ENCODE data around the gene SAP30L. TPM values are rescaled to one million over a fixed set of nuclear protein-coding genes. Genes with fewer than 3 reads are reported as not detected.

SAP30L gene
- total RNA-seq, 1 experiment from 2014 or later: 45.9 TPM

DNA sequence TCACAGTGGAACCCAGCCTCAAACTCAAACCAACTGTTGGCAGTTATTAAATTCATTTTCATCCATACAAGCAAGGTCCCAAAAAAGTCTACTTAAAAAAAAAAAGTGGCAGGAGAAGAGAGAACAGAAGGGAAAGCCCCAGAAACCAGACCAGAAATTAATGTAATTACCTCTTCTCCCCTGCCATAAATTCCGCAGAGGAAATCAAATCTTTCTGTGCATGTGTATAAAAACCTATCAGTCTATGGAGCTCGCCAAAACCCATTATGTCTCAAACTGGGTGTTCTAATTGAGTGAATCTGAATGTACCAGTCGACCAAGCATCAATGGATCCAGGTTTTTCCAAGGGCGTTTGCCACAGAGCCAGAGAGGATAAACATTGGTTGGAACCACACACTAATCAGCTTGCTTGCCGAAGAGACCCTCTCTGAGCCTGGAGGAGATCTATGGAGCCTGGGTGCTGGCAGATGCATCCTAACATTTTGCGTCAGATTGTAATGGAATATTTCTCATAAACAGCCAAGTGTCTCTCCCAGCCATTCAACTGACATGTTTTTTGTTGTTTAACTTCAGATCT is 40.1 kb downstream of the SAP30L start:
- BruUV-seq (replicated peaks): no TSS peak
- Mint-ChIP-seq H3K9me3 (ENCODE audit: unreplicated experiment) (no peaks in the 10 kb centered on the region), H3K27ac (ENCODE audit: low read depth, unreplicated experiment) (no peak overlapping the region)

DNA sequence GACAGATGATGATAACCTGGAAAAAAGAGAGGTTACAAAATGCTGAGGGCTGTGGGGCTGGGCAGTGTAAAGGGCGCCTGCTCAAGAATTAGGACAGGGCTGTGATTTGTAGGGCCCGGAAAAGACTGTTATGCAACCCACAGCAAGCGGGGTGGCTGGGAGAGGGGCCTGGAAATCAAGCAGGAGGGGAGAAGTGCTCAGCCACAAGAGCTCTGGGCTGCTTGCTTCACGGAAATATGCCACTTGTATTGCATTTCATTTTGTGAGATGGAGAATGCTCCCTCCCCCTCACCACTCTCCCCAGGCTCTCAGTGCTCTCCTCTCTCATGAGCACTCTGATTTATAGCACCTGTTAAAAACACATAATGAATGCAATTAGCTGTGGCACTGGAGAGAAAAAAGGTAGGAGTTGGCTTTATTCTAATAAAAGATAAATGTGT is 40.6 kb downstream of the SAP30L start:
- H3K27ac Mint-ChIP-seq (ENCODE audit: low read depth, unreplicated experiment): no peak overlapping the region
- POLR2A ChIA-PET: interaction anchor here (0.9 kb wide), 2 partner anchors 27 to 323 kb away, joined by 3 to 4 read pairs; no protein-coding TSS in a partner anchor
- no peaks in the 10 kb centered on the region for H3K36me3 Mint-ChIP-seq (ENCODE audit: insufficient read depth, unreplicated experiment)
- H3K4me3 Mint-ChIP-seq (ENCODE audit: unreplicated experiment): no peak overlapping the region
- CTCF ChIA-PET: interaction anchor here (0.7 to 4.9 kb wide), 5 partner anchors 17 to 155 kb away, joined by 3 to 35 read pairs (median 10); no protein-coding TSS in a partner anchor
- H3K27me3 Mint-ChIP-seq (ENCODE audit: insufficient read depth, unreplicated experiment): peaks cover 97% of the 10 kb centered on the region
- BruUV-seq (replicated peaks): no TSS peak
- no peaks in the 10 kb centered on the region for H3K9me3 Mint-ChIP-seq (ENCODE audit: unreplicated experiment)
- intact Hi-C loops (cut with micrococcal nuclease): no loop called here
- no peak for DNase-seq (ENCODE audit: unreplicated experiment)
- no peak for TF ChIP-seq CTCF (IDR thresholded peaks at IDR 0.05; ENCODE audit: unreplicated experiment)
- no peaks in the 10 kb centered on the region for H3K4me1 Mint-ChIP-seq (ENCODE audit: insufficient read depth, unreplicated experiment)

More for the DNA sequence above, 40.1 kb downstream of the SAP30L start:
- no peak for TF ChIP-seq CTCF (IDR thresholded peaks at IDR 0.05; ENCODE audit: unreplicated experiment)
- POLR2A ChIA-PET: interaction anchor here (0.9 kb wide), 2 partner anchors 28 to 323 kb away, joined by 3 to 4 read pairs; no protein-coding TSS in a partner anchor
- no peaks in the 10 kb centered on the region for H3K4me1 Mint-ChIP-seq (ENCODE audit: insufficient read depth, unreplicated experiment)
- H3K36me3 Mint-ChIP-seq (ENCODE audit: insufficient read depth, unreplicated experiment): no peaks in the 10 kb centered on the region
- no peak for DNase-seq (ENCODE audit: unreplicated experiment)
- CTCF ChIA-PET: interaction anchor here (0.7 to 4.9 kb wide), 4 partner anchors 17 to 156 kb away, joined by 3 to 35 read pairs (median 16); no protein-coding TSS in a partner anchor
- H3K4me3 Mint-ChIP-seq (ENCODE audit: unreplicated experiment): no peak overlapping the region
- intact Hi-C loops (cut with micrococcal nuclease): no loop called here
- peaks cover 100% of the 10 kb centered on the region for H3K27me3 Mint-ChIP-seq (ENCODE audit: insufficient read depth, unreplicated experiment)

DNA sequence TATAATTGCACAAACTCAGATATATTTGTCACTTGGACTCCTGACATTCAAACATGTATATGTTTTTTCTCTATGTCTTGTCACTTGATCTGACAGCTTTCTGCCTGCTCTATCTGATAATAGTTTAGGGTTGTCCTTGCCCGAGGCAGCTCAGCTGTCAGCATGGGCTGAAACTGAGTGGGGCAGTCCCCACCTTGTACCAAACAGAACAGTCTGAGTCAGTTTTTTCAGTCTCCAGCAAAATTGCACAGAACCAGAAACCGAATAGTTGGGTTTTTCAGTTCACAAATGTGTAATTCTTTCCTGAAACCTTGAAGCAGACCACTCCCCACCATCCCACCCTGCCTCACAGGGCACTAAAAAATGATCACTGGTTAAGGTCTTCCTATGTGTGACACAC is 41.7 kb downstream of the SAP30L start:
- Mint-ChIP-seq H3K27me3 (ENCODE audit: insufficient read depth, unreplicated experiment) (peaks cover 86% of the 10 kb centered on the region), H3K4me1 (ENCODE audit: insufficient read depth, unreplicated experiment) (no peaks in the 10 kb centered on the region), H3K4me3 (ENCODE audit: unreplicated experiment) (no peak overlapping the region), H3K9me3 (ENCODE audit: unreplicated experiment) (no peaks in the 10 kb centered on the region), H3K36me3 (ENCODE audit: insufficient read depth, unreplicated experiment) (no peaks in the 10 kb centered on the region), H3K27ac (ENCODE audit: low read depth, unreplicated experiment) (no peak overlapping the region)
- CTCF ChIA-PET: interaction anchor here (0.6 to 4.9 kb wide), 6 partner anchors 20 to 414 kb away, joined by 3 to 35 read pairs (median 6); no protein-coding TSS in a partner anchor
- intact Hi-C loops (cut with micrococcal nuclease): no loop called here
- no peak for TF ChIP-seq CTCF (IDR thresholded peaks at IDR 0.05; ENCODE audit: unreplicated experiment)
- no peak for DNase-seq (ENCODE audit: unreplicated experiment)
- POLR2A ChIA-PET: interaction anchor here (0.6 kb wide), 1 partner anchor 337 kb away, joined by 3 read pairs; no protein-coding TSS in a partner anchor
- no TSS peak for BruUV-seq (replicated peaks)

DNA sequence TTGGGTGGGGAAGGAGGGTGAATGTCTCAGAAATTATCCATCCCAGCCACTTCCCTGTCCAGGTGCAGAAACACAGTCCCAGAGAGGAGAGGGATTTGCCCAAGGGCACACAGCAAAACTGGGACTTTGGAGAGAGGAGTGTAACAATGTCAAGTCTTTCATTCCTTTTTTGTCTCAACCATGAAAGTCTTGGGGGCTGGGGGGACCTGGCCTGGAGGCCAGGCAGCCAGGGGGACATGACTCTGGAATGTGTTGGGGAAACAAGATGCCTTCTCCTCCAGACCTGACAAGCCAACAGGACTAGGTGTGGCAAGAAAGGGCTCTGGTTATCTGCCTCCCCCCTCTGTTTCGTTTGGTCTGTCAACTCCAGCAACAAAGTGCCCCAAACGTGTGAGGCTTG is 46.1 kb downstream of the SAP30L start:
- Mint-ChIP-seq H3K27me3 (ENCODE audit: insufficient read depth, unreplicated experiment) (peaks cover 71% of the 10 kb centered on the region), H3K36me3 (ENCODE audit: insufficient read depth, unreplicated experiment) (no peaks in the 10 kb centered on the region), H3K9me3 (ENCODE audit: unreplicated experiment) (no peaks in the 10 kb centered on the region), H3K27ac (ENCODE audit: low read depth, unreplicated experiment) (no peak overlapping the region), H3K4me1 (ENCODE audit: insufficient read depth, unreplicated experiment) (no peaks in the 10 kb centered on the region), H3K4me3 (ENCODE audit: unreplicated experiment) (no peak overlapping the region)
- BruUV-seq (replicated peaks): no TSS peak
- ChIA-PET POLR2A (interaction anchor here (0.6 kb wide), 1 partner anchor 10 kb away, joined by 3 read pairs; no protein-coding TSS in a partner anchor), CTCF (interaction anchor here (0.6 kb wide), 2 partner anchors 26 to 29 kb away, joined by 3 read pairs; no protein-coding TSS in a partner anchor)
- TF ChIP-seq CTCF (IDR thresholded peaks at IDR 0.05; ENCODE audit: unreplicated experiment): no peak
- intact Hi-C loops (cut with micrococcal nuclease): no loop called here
- no peak for DNase-seq (ENCODE audit: unreplicated experiment)
